GM10266 (cell line): Measurements from ENCODE around the gene GGT5.

Experiments used
- DNase-seq: peaks from one replicate; pipeline ENCODE4 v3.0.0; 2012; ENCODE audit errors: extremely low spot score
- CTCF ChIP-seq: IDR thresholded peaks from 2 replicates; pipeline ENCODE4 v1.5.1; 2012; ENCODE audit warnings: mild to moderate bottlenecking, low read depth; ENCODE audit not compliant: control insufficient read depth, insufficient read depth; ENCODE audit errors: missing control alignments

The GGT5 gene

GRCh38 chr22:24191893-24192292, 53.0 kb downstream of the GGT5 start:
- DNase-seq = no peak
- no peak for TF ChIP-seq CTCF

GRCh38 chr22:24191381-24191841, 53.5 kb downstream of the GGT5 start:
- TF ChIP-seq CTCF = no peak
- DNase-seq = peak; percentile 19

GRCh38 chr22:24190596-24191208, 54.2 kb downstream of the GGT5 start:
- no peak for DNase-seq
- TF ChIP-seq CTCF = no peak

- no peak for TF ChIP-seq CTCF
- DNase-seq = no peak
Measured at GRCh38 chr22:24190159-24190540, 54.7 kb downstream of the GGT5 start.

- peak; percentile 80 for DNase-seq
- peak; percentile 86 for TF ChIP-seq CTCF
Measured at GRCh38 chr22:24189249-24190158, 55.4 kb downstream of the GGT5 start.

- no peak for DNase-seq
- no peak for TF ChIP-seq CTCF
Measured at GRCh38 chr22:24188705-24189248, 56.1 kb downstream of the GGT5 start.
